ENCODE data around the gene PLXND1. TPM values are rescaled to one million over a fixed set of nuclear protein-coding genes. Genes with fewer than 3 reads are reported as not detected.
A peak's percentile ranks its signal among the peaks of the same experiment; 100 is the strongest.

PLXND1 gene
- total and polyA plus RNA-seq, 8 donors: 15.5 to 66.2 (median 28.5) TPM

DNA sequence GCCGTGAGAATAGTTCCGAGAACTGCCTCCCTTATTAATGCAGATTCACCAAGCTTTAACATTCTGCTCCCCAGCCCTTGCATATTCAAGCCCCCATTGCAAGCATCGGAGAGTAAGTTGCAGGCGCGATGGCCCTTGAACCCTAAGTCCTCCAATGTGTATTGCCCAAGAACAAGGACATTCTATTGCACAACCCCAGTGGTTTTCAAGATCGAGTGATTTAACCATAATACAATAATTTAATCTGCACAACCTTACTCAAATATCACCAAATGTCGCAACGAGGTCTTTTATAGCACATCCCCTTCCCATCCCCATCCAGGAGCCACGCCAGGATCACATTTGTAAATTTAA is 21.7 kb upstream of the PLXND1 start:
- no peaks in the 10 kb centered on the region for H3K27me3 ChIP-seq
- no peak for DNase-seq
- peak overlapping the region; percentile 81 to 97 (median 93) for H3K27ac ChIP-seq
- H3K4me3 ChIP-seq: peak overlapping the region in 2 of 4 donors; percentile 53 to 74
- ATAC-seq: peak in 1 of 4 donors; percentile 0
- TF ChIP-seq, protein P1, sequence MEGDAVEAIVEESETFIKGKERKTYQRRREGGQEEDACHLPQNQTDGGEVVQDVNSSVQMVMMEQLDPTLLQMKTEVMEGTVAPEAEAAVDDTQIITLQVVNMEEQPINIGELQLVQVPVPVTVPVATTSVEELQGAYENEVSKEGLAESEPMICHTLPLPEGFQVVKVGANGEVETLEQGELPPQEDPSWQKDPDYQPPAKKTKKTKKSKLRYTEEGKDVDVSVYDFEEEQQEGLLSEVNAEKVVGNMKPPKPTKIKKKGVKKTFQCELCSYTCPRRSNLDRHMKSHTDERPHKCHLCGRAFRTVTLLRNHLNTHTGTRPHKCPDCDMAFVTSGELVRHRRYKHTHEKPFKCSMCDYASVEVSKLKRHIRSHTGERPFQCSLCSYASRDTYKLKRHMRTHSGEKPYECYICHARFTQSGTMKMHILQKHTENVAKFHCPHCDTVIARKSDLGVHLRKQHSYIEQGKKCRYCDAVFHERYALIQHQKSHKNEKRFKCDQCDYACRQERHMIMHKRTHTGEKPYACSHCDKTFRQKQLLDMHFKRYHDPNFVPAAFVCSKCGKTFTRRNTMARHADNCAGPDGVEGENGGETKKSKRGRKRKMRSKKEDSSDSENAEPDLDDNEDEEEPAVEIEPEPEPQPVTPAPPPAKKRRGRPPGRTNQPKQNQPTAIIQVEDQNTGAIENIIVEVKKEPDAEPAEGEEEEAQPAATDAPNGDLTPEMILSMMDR (IDR thresholded peaks at IDR 0.05): no peak
- WGBS, 2 donors: 11 to 15% methylated on average over 9 of the region's 9 CpGs
- intact Hi-C loops (cut with DNase I): no loop called here
- no peaks in the 10 kb centered on the region for H3K9me3 ChIP-seq
- no peak for FAIRE-seq
- peaks cover 5 to 24% (median 9%) of the 10 kb centered on the region in 3 donors for H3K4me1 ChIP-seq
- H3K36me3 ChIP-seq: no peaks in the 10 kb centered on the region

DNA sequence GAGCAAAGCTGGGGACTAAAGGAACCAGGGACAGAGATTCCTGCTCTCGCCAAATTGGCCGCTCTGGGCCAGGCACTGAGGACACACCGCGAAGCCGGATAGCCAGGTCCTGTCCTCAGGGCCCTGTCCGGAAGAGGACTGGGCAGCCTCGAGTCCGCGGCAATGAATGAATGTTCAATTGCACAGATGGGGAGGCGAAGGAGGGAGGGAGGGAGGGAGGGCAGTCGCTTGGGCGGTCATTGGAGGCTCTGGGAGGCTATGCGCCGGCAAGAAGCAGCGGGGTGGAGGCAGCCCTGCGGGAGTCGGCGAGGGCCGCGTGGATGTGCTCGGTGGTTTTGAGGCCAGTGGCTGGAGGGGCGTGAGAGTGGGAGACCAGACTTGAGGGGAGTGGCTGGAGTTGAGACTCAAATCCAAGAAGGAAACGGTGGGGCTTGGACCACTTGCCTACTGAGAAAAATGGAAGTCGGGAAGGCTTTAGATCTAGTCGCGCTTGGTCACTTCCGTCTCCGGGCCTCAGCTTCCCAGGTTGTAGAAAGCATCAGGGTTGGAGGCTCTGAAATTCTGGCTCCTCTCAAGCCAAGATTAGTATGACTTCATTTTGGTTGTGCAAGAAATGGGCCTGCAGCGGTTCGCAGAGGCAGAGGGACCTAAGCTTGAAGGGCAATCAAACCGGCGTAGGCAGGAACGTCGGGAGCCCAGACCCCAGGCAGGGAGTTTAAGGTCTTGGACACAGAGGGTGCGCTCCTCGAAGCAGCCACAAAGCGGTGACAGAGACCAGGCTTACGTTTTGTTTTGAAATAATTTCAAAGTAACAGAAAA is 21.1 kb upstream of the PLXND1 start:
- intact Hi-C loops (cut with DNase I): no loop called here
- H3K4me3 ChIP-seq: peak overlapping the region; percentile 43 to 74 (median 56)
- 1% methylated on average over 37 to 38 of the region's 38 CpGs for WGBS, 2 donors
- FAIRE-seq: no peak
- H3K27ac ChIP-seq: peak overlapping the region; percentile 81 to 97 (median 93)
- H3K27me3 ChIP-seq: no peaks in the 10 kb centered on the region
- no peaks in the 10 kb centered on the region for H3K9me3 ChIP-seq
- ATAC-seq: peak; percentile 54 to 71 (median 66)
- TF ChIP-seq, protein P1 (IDR thresholded peaks at IDR 0.05): peak; percentile 39 to 64 (median 60)
- peaks cover 5 to 24% (median 9%) of the 10 kb centered on the region in 3 donors for H3K4me1 ChIP-seq
- DNase-seq: peak; percentile 60 to 77 (median 74)
- H3K36me3 ChIP-seq: no peaks in the 10 kb centered on the region

DNA sequence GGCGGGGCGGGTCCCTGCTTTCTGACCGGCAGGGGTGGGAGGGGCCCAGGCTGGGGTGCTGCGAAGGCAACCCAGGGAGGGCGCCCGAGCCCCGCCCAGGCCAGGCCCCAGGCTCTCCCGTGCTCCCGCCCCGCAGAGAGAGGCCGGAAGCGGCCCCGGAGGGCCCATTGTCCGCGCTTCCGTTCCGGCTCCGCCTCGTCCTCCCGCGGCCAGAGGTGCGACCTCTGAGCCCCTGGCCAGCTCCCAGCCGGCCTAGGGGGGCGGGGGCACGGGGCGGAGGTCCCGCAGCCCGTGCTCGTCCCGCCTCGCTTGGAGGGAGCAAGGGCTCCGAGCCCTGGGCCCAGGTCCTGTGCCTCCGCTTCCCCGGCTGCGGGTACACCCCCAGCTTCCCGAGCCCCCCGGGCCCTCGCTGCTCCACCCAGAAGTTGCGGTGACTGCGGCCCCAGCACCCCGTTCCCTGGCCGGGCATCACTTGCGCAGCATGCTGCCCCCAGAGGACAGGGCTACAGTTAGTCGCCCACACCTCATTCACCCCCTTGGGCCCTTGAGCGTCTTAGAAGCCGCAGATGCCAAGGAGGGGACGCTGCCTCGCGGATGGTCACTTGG is 20.4 kb upstream of the PLXND1 start:
- FAIRE-seq: no peak
- no peaks in the 10 kb centered on the region for H3K36me3 ChIP-seq
- TF ChIP-seq, protein P1 (IDR thresholded peaks at IDR 0.05): no peak
- intact Hi-C loops (cut with DNase I): no loop called here
- no peaks in the 10 kb centered on the region for H3K9me3 ChIP-seq
- peak; percentile 90 to 96 (median 94) for DNase-seq
- 1% methylated on average over 36 to 49 of the region's 49 CpGs for WGBS, 2 donors
- H3K27me3 ChIP-seq: no peaks in the 10 kb centered on the region
- peak overlapping the region; percentile 81 to 97 (median 93) for H3K27ac ChIP-seq
- H3K4me3 ChIP-seq: peak overlapping the region; percentile 43 to 74 (median 56)
- H3K4me1 ChIP-seq: peaks cover 5 to 24% (median 9%) of the 10 kb centered on the region in 3 donors
- ATAC-seq: peak; percentile 90 to 93 (median 92)

DNA sequence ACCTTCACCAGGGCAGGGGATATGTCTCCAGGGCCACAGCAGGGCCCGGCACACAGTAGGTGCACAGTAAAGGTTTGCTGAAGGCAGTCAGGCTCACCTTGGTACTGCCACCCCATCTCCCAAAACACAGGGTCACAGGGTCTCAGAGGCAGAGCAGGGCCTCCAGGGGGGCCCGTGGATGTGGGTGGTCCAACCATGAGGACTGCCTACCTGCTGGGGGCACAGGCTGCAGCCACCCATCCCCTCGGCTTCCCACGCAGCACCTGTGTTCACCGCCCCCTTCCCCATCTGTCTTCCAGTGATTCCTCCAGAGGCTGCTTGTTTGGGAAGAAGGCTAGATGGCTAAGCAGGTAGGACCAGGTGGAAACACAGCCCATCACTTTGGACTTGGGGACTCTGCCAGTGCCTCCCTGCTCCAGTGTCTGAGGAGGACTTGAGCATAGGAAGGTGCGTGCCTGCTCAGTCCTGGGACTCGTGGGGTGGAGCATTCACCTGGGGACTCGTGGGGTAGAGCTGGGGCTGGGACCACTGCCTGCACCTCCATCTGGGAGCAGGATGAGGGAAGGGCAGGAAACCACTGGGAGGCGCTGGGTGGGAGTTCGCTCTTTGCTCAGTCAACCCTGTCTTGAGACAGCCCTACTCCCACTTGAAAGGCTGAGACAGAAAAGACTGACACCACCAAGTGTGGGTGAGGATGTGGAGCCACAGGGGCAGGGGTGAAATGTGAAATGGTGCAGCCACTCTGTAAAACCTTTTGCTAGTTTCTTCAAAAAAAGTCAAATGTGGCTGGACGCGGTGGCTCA is 18.8 kb upstream of the PLXND1 start:
- WGBS, 2 donors: 85 to 87% methylated on average over 12 of the region's 12 CpGs
- TF ChIP-seq, protein P1 (IDR thresholded peaks at IDR 0.05): no peak
- Histone ChIP-seq H3K9me3 (no peaks in the 10 kb centered on the region), H3K36me3 (no peaks in the 10 kb centered on the region), H3K27me3 (no peaks in the 10 kb centered on the region), H3K27ac (peak overlapping the region; percentile 24 to 97 (median 88)), H3K4me1 (peaks cover 5 to 24% (median 9%) of the 10 kb centered on the region in 3 donors), H3K4me3 (no peak overlapping the region)
- ATAC-seq (no peak), DNase-seq (peak in 3 of 6 donors; percentile 21 to 64 (median 31)), FAIRE-seq (no peak)
- intact Hi-C loops (cut with DNase I): no loop called here

All from pancreas (tissue), 10 donors.